Endodermal cell (in vitro differentiated cells): ENCODE measurements around the gene CLMN. TPM values are rescaled to one million over a fixed set of nuclear protein-coding genes. Genes with fewer than 3 reads are reported as not detected.

Experiments used
- DNase-seq: peaks from one replicate; pipeline ENCODE4 v3.0.0-alpha.2; 2017
- H3K27ac ChIP-seq: 2 replicates; pipeline ENCODE4 v1.5.1; 2013; ENCODE audit warnings: mild to moderate bottlenecking, low read depth, low read length, moderate library complexity
- H3K27me3 ChIP-seq: 2 replicates; pipeline ENCODE4 v1.6.1; 2013; ENCODE audit warnings: mild to moderate bottlenecking, low read length, moderate library complexity; ENCODE audit not compliant: insufficient read depth, control insufficient read depth, poor library complexity, severe bottlenecking
- H3K36me3 ChIP-seq: 2 replicates; pipeline ENCODE4 v1.7.0; 2013; ENCODE audit warnings: mild to moderate bottlenecking, low read length, moderate library complexity; ENCODE audit not compliant: control insufficient read depth, insufficient read depth
- H3K4me1 ChIP-seq: one replicate; pipeline ENCODE4 v1.7.0; 2013; ENCODE audit warnings: low read length; ENCODE audit not compliant: control insufficient read depth, insufficient read depth
- H3K4me3 ChIP-seq: 2 replicates; pipeline ENCODE4 v1.5.1; 2013; ENCODE audit warnings: mild to moderate bottlenecking, low read length, moderate library complexity
- H3K9ac ChIP-seq: 2 replicates; pipeline ENCODE4 v1.6.1; 2013; ENCODE audit warnings: mild to moderate bottlenecking, low read length, moderate library complexity; ENCODE audit not compliant: poor library complexity, severe bottlenecking; ENCODE audit errors: extremely low read depth
- H3K9me3 ChIP-seq: 2 replicates; pipeline ENCODE4 v1.6.1; 2013; ENCODE audit warnings: mild to moderate bottlenecking, low read length, moderate library complexity; ENCODE audit not compliant: control insufficient read depth
- H3K27ac Mint-ChIP-seq: 2 replicates; pipeline ENCODE4 v1.8.0; 2020; ENCODE audit warnings: mixed read lengths
- H3K27me3 Mint-ChIP-seq: 2 replicates; pipeline ENCODE4 v1.8.0; 2021; ENCODE audit warnings: mild to moderate bottlenecking, mixed read lengths; ENCODE audit not compliant: insufficient read depth
- H3K36me3 Mint-ChIP-seq: 2 replicates; pipeline ENCODE4 v1.8.0; 2020; ENCODE audit warnings: low read depth, mixed read lengths
- H3K4me1 Mint-ChIP-seq: 2 replicates; pipeline ENCODE4 v1.8.0; 2020; ENCODE audit warnings: mixed read lengths
- H3K4me3 Mint-ChIP-seq: 2 replicates; pipeline ENCODE4 v1.8.0; 2020; ENCODE audit warnings: mild to moderate bottlenecking, moderate library complexity, mixed read lengths
- H3K9me3 Mint-ChIP-seq: 2 replicates; pipeline ENCODE4 v1.8.0; 2020; ENCODE audit warnings: mild to moderate bottlenecking, mixed read lengths
- CTCF ChIP-seq: fragments of 200-600 bp; sonication (generic); conservative IDR thresholded peaks from 2 replicates; pipeline ENCODE4 v1.5.0; 2021; ENCODE audit warnings: antibody characterized with exemption, mild to moderate bottlenecking
- WGBS, 2 experiments: methylation state at CpG; one replicate each; pipeline versions ENCODE4 v1.1.5 to v1.1.7; 2013; ENCODE audit warnings: missing lambda C conversion rate in 2 of 2, mixed read lengths in 1 of 2; ENCODE audit not compliant: insufficient coverage in 1 of 2, insufficient read length in 1 of 2; 5-methylcytosine and 5-hydroxymethylcytosine counted together
- total RNA-seq, 2 donors: library from RNA; stranded (reverse); fragmentation: NEBNext Ultra II Directional in 1 of 2; extraction: Animal tissue kit (Norgen Biotek cat#: 25700) in 1 of 2; gene quantifications; 2 replicates in 1 of 2; 3 replicates in 1 of 2; pipeline ENCODE4 v1.2.1, GENCODE V29; 2021

CLMN gene
- total RNA-seq, 2 donors from 2014 or later = 9.5 to 11.7 TPM

DNA sequence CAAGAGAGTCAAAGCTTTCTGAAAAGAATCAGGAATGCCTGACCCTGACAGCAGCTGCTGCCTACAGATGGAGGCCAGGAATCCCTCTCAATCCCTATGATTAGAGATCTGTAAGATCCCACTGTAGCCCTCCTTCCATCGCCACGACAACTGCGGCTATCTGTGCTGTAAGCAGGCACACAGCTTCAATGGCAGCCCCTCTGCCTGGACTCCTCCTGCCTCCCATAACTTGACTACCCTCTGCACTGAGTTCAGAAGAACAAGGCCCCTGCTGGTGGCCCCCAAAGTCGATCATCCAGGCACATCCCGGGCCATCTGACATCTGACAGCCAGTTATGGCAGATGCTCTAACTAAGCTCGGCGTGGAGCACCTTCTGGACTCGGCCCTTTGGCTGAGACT lies 2.9 kb downstream of the CLMN start:
- H3K9ac ChIP-seq = no peak overlapping the region
- Mint-ChIP-seq H3K4me1 (peaks cover 26% of the 10 kb centered on the region), H3K9me3 (no peaks in the 10 kb centered on the region), H3K27ac (no peak overlapping the region), H3K4me3 (no peak overlapping the region), H3K27me3 (peaks cover 20% of the 10 kb centered on the region), H3K36me3 (no peaks in the 10 kb centered on the region)
- no peaks in the 10 kb centered on the region for H3K36me3 ChIP-seq
- peaks cover 24% of the 10 kb centered on the region for H3K27me3 ChIP-seq
- no peak for TF ChIP-seq CTCF
- no peak overlapping the region for H3K27ac ChIP-seq
- H3K9me3 ChIP-seq = no peaks in the 10 kb centered on the region
- no peaks in the 10 kb centered on the region for H3K4me1 ChIP-seq
- WGBS, 2 experiments = 88 to 94% methylated on average over 8 of the region's 8 CpGs
- no peak for DNase-seq
- H3K4me3 ChIP-seq = no peak overlapping the region

DNA sequence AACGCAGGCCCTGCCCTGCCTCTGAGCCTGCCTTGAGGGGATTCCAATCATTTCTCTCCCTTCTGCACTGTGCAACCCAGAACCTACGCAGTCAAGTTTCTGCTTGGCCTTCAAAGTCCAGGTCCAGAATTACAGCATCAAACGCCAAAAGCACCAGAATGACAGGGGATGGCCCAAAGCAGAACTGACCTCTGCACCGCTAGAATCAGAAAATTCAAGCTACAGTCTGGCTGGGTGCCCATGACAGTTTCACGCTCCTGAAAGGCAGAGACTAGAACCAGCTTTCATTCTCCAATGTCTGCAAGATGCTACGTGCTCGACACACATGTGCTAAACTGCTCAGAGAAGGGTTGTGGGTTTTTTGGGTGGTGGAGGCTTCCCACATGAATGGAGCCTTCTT lies 4.1 kb downstream of the CLMN start:
- peaks cover 19% of the 10 kb centered on the region for H3K4me1 Mint-ChIP-seq
- Histone ChIP-seq H3K4me3 (no peak overlapping the region), H3K4me1 (no peaks in the 10 kb centered on the region), H3K9ac (no peak overlapping the region), H3K27ac (no peak overlapping the region), H3K9me3 (no peaks in the 10 kb centered on the region), H3K36me3 (no peaks in the 10 kb centered on the region), H3K27me3 (peaks cover 17% of the 10 kb centered on the region)
- H3K9me3 Mint-ChIP-seq = peaks cover 1% of the 10 kb centered on the region
- H3K36me3 Mint-ChIP-seq = no peaks in the 10 kb centered on the region
- WGBS, 2 experiments = 94 to 100% methylated on average over 7 of the region's 7 CpGs
- H3K4me3 Mint-ChIP-seq = no peak overlapping the region
- no peak overlapping the region for H3K27ac Mint-ChIP-seq
- no peak for DNase-seq
- peaks cover 20% of the 10 kb centered on the region for H3K27me3 Mint-ChIP-seq
- no peak for TF ChIP-seq CTCF

GRCh38 chr14:95315156-95315555 lies 4.6 kb downstream of the CLMN start:
- TF ChIP-seq CTCF = no peak
- DNase-seq = no peak
- Mint-ChIP-seq H3K4me3 (no peak overlapping the region), H3K27me3 (peaks cover 20% of the 10 kb centered on the region), H3K9me3 (peaks cover 5% of the 10 kb centered on the region), H3K36me3 (no peaks in the 10 kb centered on the region), H3K4me1 (peaks cover 19% of the 10 kb centered on the region), H3K27ac (no peak overlapping the region)
- Histone ChIP-seq H3K27ac (no peak overlapping the region), H3K4me3 (no peak overlapping the region), H3K36me3 (no peaks in the 10 kb centered on the region), H3K9ac (no peak overlapping the region), H3K4me1 (no peaks in the 10 kb centered on the region), H3K27me3 (peaks cover 13% of the 10 kb centered on the region), H3K9me3 (no peaks in the 10 kb centered on the region)
- WGBS, 2 experiments = 87 to 94% methylated on average over 5 to 6 of the region's 6 CpGs
